Mucosa of descending colon (tissue), 3 donors: ENCODE results near the gene ALOX15B. TPM values are rescaled to one million over a fixed set of nuclear protein-coding genes. Genes with fewer than 3 reads are reported as not detected.

ENCODE experiments used
- ATAC-seq: fragments of 200-7000 bp; cut with Tn5 transposase; one replicate; pipeline ENCODE4 v1.9.1; 2020; ENCODE audit warnings: mild to moderate bottlenecking, moderate library complexity
- DNase-seq, 3 donors: peaks; one replicate each; pipeline ENCODE4 v3.0.0-alpha.2; 2020
- H3K36me3 ChIP-seq: fragments of 200-600 bp; one replicate; pipeline ENCODE4 v1.8.0; 2021; ENCODE audit warnings: low read depth, mild to moderate bottlenecking
- H3K4me1 ChIP-seq: fragments of 200-600 bp; one replicate; pipeline ENCODE4 v1.8.0; 2021; ENCODE audit warnings: low read depth, mild to moderate bottlenecking
- H3K4me3 ChIP-seq: fragments of 200-600 bp; one replicate; pipeline ENCODE4 v1.8.0; 2021; ENCODE audit warnings: mild to moderate bottlenecking
- H3K9me3 ChIP-seq: fragments of 200-600 bp; one replicate; pipeline ENCODE4 v1.8.0; 2021; ENCODE audit warnings: mild to moderate bottlenecking
- intact Hi-C, 2 donors: fragments of 100-400 bp; cut with DNase I in 1 of 2; cut with micrococcal nuclease in 1 of 2; formaldehyde crosslinking; loops; one replicate each; pipeline versions ENCODE4 v1.11.0 to v1.11.1; 2022; cut with DNase I, micrococcal nuclease
- total RNA-seq, 3 donors: library from RNA; stranded (reverse); fragmentation: NEBNext Ultra II Directional in 2 of 3; extraction: Animal tissue kit (Norgen Biotek cat#: 25700) in 2 of 3; gene quantifications; one replicate each; pipeline versions ENCODE4 v1.2.1 to v1.2.4, GENCODE V29; 2021 to 2023
- TF ChIP-seq, protein P1 (sequence below): fragments of 200-600 bp; IDR thresholded peaks from one replicate; pipeline ENCODE4 v1.8.0; 2022; ENCODE audit warnings: antibody characterized with exemption, mild to moderate bottlenecking
- donor health status: DM: no; HTN: no; CAD: no; lungs with moderate emphysema.
- donor health status: DM: no; HTN: no; CAD: no.
- donor health status: DM: no; HTN: yes; CAD: no.

Gene ALOX15B
- total RNA-seq, 3 donors from 2014 or later = 0.66 to 1.3 (median 1.1) TPM

DNA sequence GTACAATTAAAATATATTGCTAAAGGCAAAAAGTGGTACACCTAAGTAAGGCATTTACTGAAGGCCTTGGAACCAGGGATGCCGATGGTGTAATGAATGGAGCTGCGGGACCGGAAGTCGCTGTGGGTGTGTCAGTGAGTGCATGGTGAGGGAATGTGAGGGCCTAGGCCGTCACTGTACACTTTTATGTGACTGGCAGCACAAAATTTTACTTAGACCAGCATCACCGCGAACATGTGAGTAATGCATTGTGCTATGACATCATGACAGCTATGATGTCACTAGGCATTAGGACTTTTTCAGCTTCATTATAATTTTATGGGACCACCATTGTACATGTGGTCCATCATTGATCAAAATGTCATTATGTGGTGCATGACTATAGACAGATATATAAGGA is 14.7 kb downstream of the ALOX15B start:
- Histone ChIP-seq H3K4me1 (peaks cover 4% of the 10 kb centered on the region), H3K9me3 (no peaks in the 10 kb centered on the region), H3K36me3 (no peaks in the 10 kb centered on the region), H3K4me3 (no peak overlapping the region)
- intact Hi-C loops = no loop called here
- DNase-seq (no peak), ATAC-seq (no peak)
- TF ChIP-seq, protein P1, sequence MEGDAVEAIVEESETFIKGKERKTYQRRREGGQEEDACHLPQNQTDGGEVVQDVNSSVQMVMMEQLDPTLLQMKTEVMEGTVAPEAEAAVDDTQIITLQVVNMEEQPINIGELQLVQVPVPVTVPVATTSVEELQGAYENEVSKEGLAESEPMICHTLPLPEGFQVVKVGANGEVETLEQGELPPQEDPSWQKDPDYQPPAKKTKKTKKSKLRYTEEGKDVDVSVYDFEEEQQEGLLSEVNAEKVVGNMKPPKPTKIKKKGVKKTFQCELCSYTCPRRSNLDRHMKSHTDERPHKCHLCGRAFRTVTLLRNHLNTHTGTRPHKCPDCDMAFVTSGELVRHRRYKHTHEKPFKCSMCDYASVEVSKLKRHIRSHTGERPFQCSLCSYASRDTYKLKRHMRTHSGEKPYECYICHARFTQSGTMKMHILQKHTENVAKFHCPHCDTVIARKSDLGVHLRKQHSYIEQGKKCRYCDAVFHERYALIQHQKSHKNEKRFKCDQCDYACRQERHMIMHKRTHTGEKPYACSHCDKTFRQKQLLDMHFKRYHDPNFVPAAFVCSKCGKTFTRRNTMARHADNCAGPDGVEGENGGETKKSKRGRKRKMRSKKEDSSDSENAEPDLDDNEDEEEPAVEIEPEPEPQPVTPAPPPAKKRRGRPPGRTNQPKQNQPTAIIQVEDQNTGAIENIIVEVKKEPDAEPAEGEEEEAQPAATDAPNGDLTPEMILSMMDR = no peak

DNA sequence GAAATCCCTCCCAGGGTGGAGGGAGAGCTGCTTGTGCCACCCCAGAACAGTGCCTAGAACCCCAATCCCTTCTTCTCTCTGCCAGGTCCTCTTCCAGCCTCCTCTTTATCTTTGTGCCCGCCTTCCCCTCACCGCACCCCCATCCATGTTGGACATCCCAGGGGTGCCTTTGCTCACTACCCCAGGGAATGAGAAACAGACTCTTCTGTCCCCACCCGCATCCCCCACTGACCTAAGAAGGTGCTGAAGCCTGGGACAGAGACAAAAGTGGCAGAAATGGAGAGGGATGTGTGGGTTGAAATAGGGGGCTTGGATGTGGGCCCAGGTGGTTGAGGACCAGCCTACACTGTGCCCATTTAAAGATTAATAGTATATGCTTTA is 17.0 kb downstream of the ALOX15B start:
- H3K4me1 ChIP-seq = peaks cover 4% of the 10 kb centered on the region
- TF ChIP-seq, protein P1 = no peak
- no peak overlapping the region for H3K4me3 ChIP-seq
- no peaks in the 10 kb centered on the region for H3K36me3 ChIP-seq
- H3K9me3 ChIP-seq = no peaks in the 10 kb centered on the region
- intact Hi-C loops = no loop called here
- no peak for DNase-seq
- no peak for ATAC-seq

DNA sequence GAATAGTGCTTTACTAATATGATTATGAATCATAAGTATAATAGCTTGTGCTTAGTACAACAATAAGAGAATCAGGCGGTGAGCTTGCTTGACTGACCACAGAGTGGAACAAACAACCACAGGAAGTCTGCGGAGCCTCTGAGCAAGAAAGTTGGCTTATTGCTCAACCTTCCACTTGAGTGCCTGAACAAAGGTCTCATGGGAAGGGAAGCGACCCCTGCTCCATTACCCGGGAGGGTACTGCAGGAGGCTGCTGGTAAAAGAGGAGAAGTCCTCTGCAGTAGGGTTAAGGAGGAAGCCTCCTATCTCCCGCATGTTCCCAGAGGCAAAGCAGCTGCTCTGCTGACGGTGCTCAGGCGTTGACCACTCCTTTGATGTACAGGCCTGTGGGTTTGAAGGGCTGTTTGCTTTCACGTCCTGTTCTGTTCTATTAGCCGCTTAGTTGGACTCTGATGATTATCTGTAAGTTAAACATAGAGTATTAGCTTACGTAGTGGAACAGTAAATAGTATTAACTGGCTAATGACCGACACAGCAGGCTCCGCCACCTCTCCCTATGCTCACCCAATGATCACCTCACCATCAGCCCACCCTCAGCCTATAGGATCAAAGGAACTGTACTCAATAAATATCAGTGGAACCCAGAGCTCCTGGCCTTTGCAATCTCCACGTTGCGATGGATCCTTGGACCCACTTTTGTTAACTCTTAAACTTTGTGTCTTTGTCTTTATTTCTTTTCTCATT is 17.5 kb downstream of the ALOX15B start:
- H3K9me3 ChIP-seq = no peaks in the 10 kb centered on the region
- intact Hi-C loops = no loop called here
- TF ChIP-seq, protein P1 = no peak
- H3K4me3 ChIP-seq = no peak overlapping the region
- no peaks in the 10 kb centered on the region for H3K36me3 ChIP-seq
- H3K4me1 ChIP-seq = peaks cover 4% of the 10 kb centered on the region
- ATAC-seq (peak; percentile 72), DNase-seq (peak in 1 of 3 donors; percentile 51)

DNA sequence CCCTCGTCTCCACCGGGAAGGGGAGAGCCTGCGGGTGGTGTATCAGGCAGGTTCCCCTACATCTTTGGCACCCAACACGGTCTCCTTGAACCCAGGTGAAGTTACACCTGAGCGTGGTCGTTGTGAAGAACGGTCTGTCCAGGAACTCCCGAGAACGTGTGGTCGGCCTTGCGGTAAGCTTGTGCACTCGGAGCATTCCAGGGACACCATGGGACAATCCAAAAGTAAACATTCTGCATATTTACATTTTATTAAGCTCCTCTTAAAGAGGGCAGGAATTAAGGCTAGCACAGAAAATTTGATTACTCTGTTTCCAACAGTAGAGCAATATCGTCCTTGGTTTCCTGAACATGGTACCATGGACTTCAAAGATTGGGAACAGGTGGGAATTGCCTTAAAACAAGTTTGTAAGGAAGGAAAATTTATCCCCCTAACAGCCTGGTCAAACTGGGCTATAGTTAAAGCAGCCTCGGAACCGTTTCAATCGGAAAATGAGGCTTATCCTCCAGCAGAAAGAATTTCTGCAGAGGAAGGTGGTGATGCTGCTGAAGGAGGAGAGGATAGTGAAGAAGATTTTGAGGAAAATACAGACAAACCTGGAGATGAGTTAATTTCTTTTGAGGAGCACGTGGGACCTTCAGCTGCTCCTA is 18.2 kb downstream of the ALOX15B start:
- Histone ChIP-seq H3K36me3 (no peaks in the 10 kb centered on the region), H3K4me3 (no peak overlapping the region), H3K9me3 (no peaks in the 10 kb centered on the region), H3K4me1 (peaks cover 7% of the 10 kb centered on the region)
- no peak for ATAC-seq
- DNase-seq = no peak
- intact Hi-C loops = no loop called here
- TF ChIP-seq, protein P1 = no peak

DNA sequence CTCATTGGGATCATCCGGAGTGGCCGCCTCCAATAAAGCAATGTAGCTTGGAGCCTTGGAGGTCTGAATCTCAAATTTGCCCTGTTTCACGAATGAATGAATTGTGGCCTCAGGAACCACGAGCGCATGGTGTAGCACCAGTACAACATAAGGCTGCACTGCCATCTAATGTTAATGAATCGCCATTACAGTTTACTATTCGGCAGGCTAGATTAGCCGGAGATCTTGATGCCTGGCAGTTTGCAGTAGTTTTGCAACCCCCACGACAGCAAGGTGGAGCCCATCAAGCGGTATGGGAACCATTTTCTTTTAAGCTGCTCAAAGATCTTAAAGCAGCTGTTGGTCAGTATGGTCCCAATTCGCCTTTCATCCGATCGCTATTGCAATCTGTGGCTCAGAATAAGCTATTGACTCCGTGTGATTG is 18.8 kb downstream of the ALOX15B start:
- DNase-seq (peak in 1 of 3 donors; percentile 63), ATAC-seq (peak; percentile 77)
- intact Hi-C loops = no loop called here
- no peaks in the 10 kb centered on the region for H3K36me3 ChIP-seq
- H3K4me1 ChIP-seq = peaks cover 11% of the 10 kb centered on the region
- H3K4me3 ChIP-seq = no peak overlapping the region
- TF ChIP-seq, protein P1 = peak; percentile 35
- no peaks in the 10 kb centered on the region for H3K9me3 ChIP-seq
